Stomach smooth muscle (tissue), 2 donors: ENCODE data around the gene AFAP1L1.

Experiments
- H3K27ac ChIP-seq: one replicate; pipeline ENCODE4 v1.7.0; 2013; ENCODE audit warnings: mild to moderate bottlenecking, low read length, inconsistent platforms
- H3K27me3 ChIP-seq, 2 donors: one replicate each; pipeline ENCODE4 v1.7.0; 2013; ENCODE audit warnings: low read length in 2 of 2; ENCODE audit not compliant: insufficient read depth in 2 of 2, control insufficient read depth in 1 of 2
- H3K36me3 ChIP-seq, 2 donors: one replicate each; pipeline ENCODE4 v1.7.0; 2013; ENCODE audit warnings: low read length in 2 of 2; ENCODE audit not compliant: control insufficient read depth in 2 of 2, insufficient read depth in 2 of 2
- H3K4me1 ChIP-seq: one replicate; pipeline ENCODE4 v1.7.0; 2013; ENCODE audit warnings: low read length; ENCODE audit not compliant: control insufficient read depth, insufficient read depth
- H3K4me3 ChIP-seq, 2 donors: one replicate each; pipeline ENCODE4 v1.7.0; 2013; ENCODE audit warnings: low read length in 2 of 2
- H3K9ac ChIP-seq, 2 donors: one replicate each; pipeline ENCODE4 v1.7.0; 2013; ENCODE audit warnings: low read length in 2 of 2, mild to moderate bottlenecking in 1 of 2
- H3K9me3 ChIP-seq, 2 donors: one replicate each; pipeline ENCODE4 v1.7.0; 2013; ENCODE audit warnings: low read length in 2 of 2; ENCODE audit not compliant: control insufficient read depth in 2 of 2
- donor health status: healthy.
- donor health status: Pancreatic carcinoma.

The AFAP1L1 gene

GRCh38 chr5:149353911-149354310, 82.3 kb downstream of the AFAP1L1 start:
- Histone ChIP-seq H3K4me3 (no peak overlapping the region), H3K27me3 (no peaks in the 10 kb centered on the region), H3K4me1 (peaks cover 13% of the 10 kb centered on the region), H3K27ac (no peak overlapping the region), H3K9ac (no peak overlapping the region), H3K36me3 (peaks cover 19 to 31% of the 10 kb centered on the region in 2 donors), H3K9me3 (no peaks in the 10 kb centered on the region)

- Histone ChIP-seq H3K4me1 (peaks cover 13% of the 10 kb centered on the region), H3K9ac (no peak overlapping the region), H3K27ac (no peak overlapping the region), H3K4me3 (no peak overlapping the region), H3K27me3 (no peaks in the 10 kb centered on the region), H3K36me3 (peaks cover 5 to 19% of the 10 kb centered on the region in 2 donors), H3K9me3 (no peaks in the 10 kb centered on the region)
Measured at GRCh38 chr5:149355688-149356087, 84.0 kb downstream of the AFAP1L1 start.

- peaks cover 0 to 12% of the 10 kb centered on the region in 2 donors for H3K36me3 ChIP-seq
- no peaks in the 10 kb centered on the region for H3K27me3 ChIP-seq
- H3K4me1 ChIP-seq, result peaks cover 13% of the 10 kb centered on the region
- no peaks in the 10 kb centered on the region for H3K9me3 ChIP-seq
- no peak overlapping the region for H3K4me3 ChIP-seq
- no peak overlapping the region for H3K27ac ChIP-seq
- no peak overlapping the region for H3K9ac ChIP-seq
Measured at GRCh38 chr5:149356391-149356790, 84.7 kb downstream of the AFAP1L1 start.

- Histone ChIP-seq H3K27ac (peak within 1 kb of the TSS; percentile 11), H3K36me3 (peaks cover 0 to 9% of the 10 kb centered on the region in 2 donors), H3K27me3 (no peaks in the 10 kb centered on the region), H3K9ac (peak within 1 kb of the TSS; percentile 55 to 71), H3K9me3 (no peaks in the 10 kb centered on the region), H3K4me1 (peaks cover 13% of the 10 kb centered on the region), H3K4me3 (peak within 1 kb of the TSS; percentile 65 to 80)
Measured at GRCh38 chr5:149357370-149358293, 86.0 kb downstream of the AFAP1L1 start, which contains the start of gene PCYOX1L. TSS of gene PCYOX1L (plus strand) at chr5:149358046. CDS start at chr5:149358069, 23 bp downstream.

GRCh38 chr5:149358294-149358651, 86.6 kb downstream of the AFAP1L1 start:
- Histone ChIP-seq H3K4me1 (peaks cover 13% of the 10 kb centered on the region), H3K27ac (peak overlapping the region; percentile 11), H3K9me3 (no peaks in the 10 kb centered on the region), H3K4me3 (peak overlapping the region; percentile 65 to 80), H3K36me3 (peaks cover 0 to 7% of the 10 kb centered on the region in 2 donors), H3K27me3 (no peaks in the 10 kb centered on the region), H3K9ac (peak overlapping the region; percentile 55 to 71)

- no peak overlapping the region for H3K4me3 ChIP-seq
- no peaks in the 10 kb centered on the region for H3K9me3 ChIP-seq
- no peak overlapping the region for H3K27ac ChIP-seq
- H3K4me1 ChIP-seq, result peaks cover 13% of the 10 kb centered on the region
- no peak overlapping the region for H3K9ac ChIP-seq
- no peaks in the 10 kb centered on the region for H3K27me3 ChIP-seq
- H3K36me3 ChIP-seq, result peaks cover 0 to 6% of the 10 kb centered on the region in 2 donors
Measured at GRCh38 chr5:149358868-149359495, 87.3 kb downstream of the AFAP1L1 start.

- no peak overlapping the region for H3K27ac ChIP-seq
- H3K27me3 ChIP-seq, result no peaks in the 10 kb centered on the region
- H3K4me3 ChIP-seq, result no peak overlapping the region
- H3K4me1 ChIP-seq, result peaks cover 13% of the 10 kb centered on the region
- H3K9ac ChIP-seq, result no peak overlapping the region
- peaks cover 0 to under 1% of the 10 kb centered on the region in 2 donors for H3K36me3 ChIP-seq
- H3K9me3 ChIP-seq, result no peaks in the 10 kb centered on the region
Measured at GRCh38 chr5:149360272-149360671, 88.6 kb downstream of the AFAP1L1 start.

GRCh38 chr5:149362541-149362940, 90.9 kb downstream of the AFAP1L1 start:
- Histone ChIP-seq H3K27me3 (no peaks in the 10 kb centered on the region), H3K4me3 (no peak overlapping the region), H3K4me1 (peaks cover 16% of the 10 kb centered on the region), H3K9ac (no peak overlapping the region), H3K36me3 (no peaks in the 10 kb centered on the region), H3K9me3 (no peaks in the 10 kb centered on the region), H3K27ac (no peak overlapping the region)

GRCh38 chr5:149363358-149363757, 91.7 kb downstream of the AFAP1L1 start:
- Histone ChIP-seq H3K4me3 (no peak overlapping the region), H3K9me3 (no peaks in the 10 kb centered on the region), H3K27ac (no peak overlapping the region), H3K27me3 (no peaks in the 10 kb centered on the region), H3K9ac (no peak overlapping the region), H3K4me1 (peaks cover 19% of the 10 kb centered on the region), H3K36me3 (no peaks in the 10 kb centered on the region)

- Histone ChIP-seq H3K4me3 (no peak overlapping the region), H3K9ac (no peak overlapping the region), H3K4me1 (peaks cover 16% of the 10 kb centered on the region), H3K9me3 (no peaks in the 10 kb centered on the region), H3K27me3 (no peaks in the 10 kb centered on the region), H3K27ac (no peak overlapping the region), H3K36me3 (no peaks in the 10 kb centered on the region)
Measured at GRCh38 chr5:149363936-149364335, 92.3 kb downstream of the AFAP1L1 start.
